Measurements from ENCODE around the gene USP48.

The USP48 gene

GRCh38 chr1:21630571-21631343 lies 152.2 kb downstream of the USP48 start:
- H3K27ac ChIP-seq (ENCODE audit: low read length), result no peak overlapping the region
- H3K4me2 ChIP-seq (ENCODE audit: low read length), result no peak overlapping the region
- no peak overlapping the region for H3K9ac ChIP-seq (ENCODE audit: low read length)
- no peaks in the 10 kb centered on the region for H3K36me3 ChIP-seq (replicated peaks; ENCODE audit: low read depth, low read length)
- 0 out of 2 replicates have a peak, but pooled peaks cover 7% of the 10 kb centered on the region for H3K27me3 ChIP-seq (ENCODE audit: low read depth, low read length)
- no peaks in the 10 kb centered on the region for H3K4me1 ChIP-seq (ENCODE audit: low read length)
- H4K20me1 ChIP-seq (ENCODE audit: insufficient read depth, low read length), result no peaks in the 10 kb centered on the region
- no peak overlapping the region for H3K4me3 ChIP-seq (ENCODE audit: low read length)
- H3K9me3 ChIP-seq (ENCODE audit: insufficient read depth, low read length), result no peaks in the 10 kb centered on the region
- TF ChIP-seq EZH2phosphoT487 (IDR thresholded peaks at IDR 0.05; ENCODE audit: low read depth) (no peak), CTCF (IDR thresholded peaks at IDR 0.05; ENCODE audit: low read depth, low read length) (no peak)
- H3K79me2 ChIP-seq (ENCODE audit: low read length), result no peaks in the 10 kb centered on the region
- H2AFZ ChIP-seq (ENCODE audit: low read depth, low read length), result no peak overlapping the region

- no peak overlapping the region for H2AFZ ChIP-seq (ENCODE audit: low read depth, low read length)
- no peak overlapping the region for H3K4me2 ChIP-seq (ENCODE audit: low read length)
- no peak for TF ChIP-seq EZH2phosphoT487 (IDR thresholded peaks at IDR 0.05; ENCODE audit: low read depth)
- no peak for TF ChIP-seq CTCF (IDR thresholded peaks at IDR 0.05; ENCODE audit: low read depth, low read length)
- no peak overlapping the region for H3K4me3 ChIP-seq (ENCODE audit: low read length)
- H3K9me3 ChIP-seq (ENCODE audit: insufficient read depth, low read length), result no peaks in the 10 kb centered on the region
- no peaks in the 10 kb centered on the region for H4K20me1 ChIP-seq (ENCODE audit: insufficient read depth, low read length)
- no peak overlapping the region for H3K27ac ChIP-seq (ENCODE audit: low read length)
- no peaks in the 10 kb centered on the region for H3K36me3 ChIP-seq (replicated peaks; ENCODE audit: low read depth, low read length)
- H3K9ac ChIP-seq (ENCODE audit: low read length), result no peak overlapping the region
- H3K79me2 ChIP-seq (ENCODE audit: low read length), result no peaks in the 10 kb centered on the region
- H3K4me1 ChIP-seq (ENCODE audit: low read length), result no peaks in the 10 kb centered on the region
- 0 out of 2 replicates have a peak, but pooled peaks cover 7% of the 10 kb centered on the region for H3K27me3 ChIP-seq (ENCODE audit: low read depth, low read length)
Measured at GRCh38 chr1:21629971-21630370, 153.0 kb downstream of the USP48 start.

GRCh38 chr1:21628798-21629393 lies 154.1 kb downstream of the USP48 start:
- Histone ChIP-seq H3K79me2 (ENCODE audit: low read length) (no peaks in the 10 kb centered on the region), H3K9ac (ENCODE audit: low read length) (no peak overlapping the region), H3K4me2 (ENCODE audit: low read length) (no peak overlapping the region), H2AFZ (ENCODE audit: low read depth, low read length) (no peak overlapping the region), H3K27me3 (ENCODE audit: low read depth, low read length) (0 out of 2 replicates have a peak, but pooled peaks cover 7% of the 10 kb centered on the region), H3K36me3 (replicated peaks; ENCODE audit: low read depth, low read length) (no peaks in the 10 kb centered on the region), H3K4me3 (ENCODE audit: low read length) (no peak overlapping the region), H4K20me1 (ENCODE audit: insufficient read depth, low read length) (no peaks in the 10 kb centered on the region), H3K4me1 (ENCODE audit: low read length) (no peaks in the 10 kb centered on the region), H3K9me3 (ENCODE audit: insufficient read depth, low read length) (no peaks in the 10 kb centered on the region), H3K27ac (ENCODE audit: low read length) (no peak overlapping the region)
- no peak for TF ChIP-seq CTCF (IDR thresholded peaks at IDR 0.05; ENCODE audit: low read depth, low read length)
- no peak for TF ChIP-seq EZH2phosphoT487 (IDR thresholded peaks at IDR 0.05; ENCODE audit: low read depth)
